NCI-H2107 treated with DMSO at 0.1 percent for 48 hours (cell line): ENCODE results near the gene KLHL26.

Source experiments
- DNase-seq: peaks from one replicate; lab custom pipeline; 2025; ENCODE audit not compliant: unreplicated experiment; lab: John Stamatoyannopoulos, UW

KLHL26 gene

GRCh38 chr19:18646535-18647370 is 9.9 kb downstream of the KLHL26 start:
- no peak for DNase-seq

GRCh38 chr19:18647371-18647767 is 10.5 kb downstream of the KLHL26 start:
- DNase-seq: no peak

DNA sequence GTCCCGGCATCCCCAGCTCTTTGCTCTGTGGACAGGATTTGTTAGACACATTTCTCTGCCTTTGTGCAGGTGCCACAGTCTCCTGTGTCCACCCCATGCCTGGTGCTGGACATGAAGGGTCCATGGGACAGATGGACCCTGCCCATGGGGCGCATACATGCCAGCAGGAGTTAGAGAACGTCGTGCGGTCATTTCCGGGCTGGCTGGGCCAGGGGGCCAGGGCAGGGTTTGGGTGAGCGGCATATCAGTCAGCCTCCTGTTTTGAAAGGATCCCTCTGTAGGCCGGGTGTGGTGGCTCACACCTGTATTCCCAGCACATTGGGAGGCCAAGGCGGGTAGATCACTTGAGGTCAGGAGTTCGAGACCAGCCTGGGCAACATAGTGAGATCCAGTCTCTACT is 11.0 kb downstream of the KLHL26 start:
- DNase-seq: no peak

- no peak for DNase-seq
Measured at GRCh38 chr19:18648973-18649315, 12.1 kb downstream of the KLHL26 start.

- DNase-seq: no peak
Measured at GRCh38 chr19:18649371-18650020, 12.7 kb downstream of the KLHL26 start.

DNA sequence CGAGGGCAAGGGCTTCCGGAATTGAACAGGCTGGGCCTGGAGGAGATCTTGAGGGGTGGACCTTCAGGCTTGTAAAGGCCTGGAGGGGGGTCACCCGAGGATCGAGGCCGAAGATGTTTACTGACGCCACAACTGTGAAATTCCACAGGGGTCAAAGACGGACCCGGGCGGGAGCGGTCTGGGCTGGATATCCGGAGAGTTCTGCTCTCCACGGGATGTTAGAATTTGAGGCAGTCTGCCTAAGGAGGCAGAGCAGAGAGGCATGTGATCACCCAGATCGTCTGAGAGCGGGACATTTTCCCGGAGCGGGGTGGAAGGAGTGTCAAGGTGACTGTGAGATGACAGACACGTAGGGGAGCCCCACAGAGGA is 13.2 kb downstream of the KLHL26 start:
- no peak for DNase-seq

GRCh38 chr19:18650468-18651041 is 13.7 kb downstream of the KLHL26 start:
- no peak for DNase-seq

GRCh38 chr19:18651300-18651699 is 14.5 kb downstream of the KLHL26 start:
- DNase-seq: no peak

GRCh38 chr19:18651733-18652132 is 14.9 kb downstream of the KLHL26 start:
- DNase-seq: no peak

DNA sequence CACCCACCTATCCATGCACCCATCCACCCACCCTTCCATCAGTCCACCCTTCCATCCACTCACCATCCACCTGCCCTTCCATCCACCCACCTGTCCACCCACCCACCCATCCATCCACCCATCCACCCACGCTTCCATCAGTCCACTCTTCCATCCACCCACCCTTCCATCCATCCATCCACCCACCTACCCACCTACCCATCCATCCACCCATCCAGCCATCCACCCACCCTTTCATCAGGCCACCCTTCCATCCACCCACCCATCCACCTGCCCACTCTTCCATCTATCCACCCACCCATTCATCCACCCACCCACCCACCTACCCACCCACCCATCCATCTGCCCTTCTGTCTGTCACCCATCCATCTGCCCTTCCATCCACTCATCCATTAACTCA is 17.0 kb downstream of the KLHL26 start:
- DNase-seq: no peak

DNA sequence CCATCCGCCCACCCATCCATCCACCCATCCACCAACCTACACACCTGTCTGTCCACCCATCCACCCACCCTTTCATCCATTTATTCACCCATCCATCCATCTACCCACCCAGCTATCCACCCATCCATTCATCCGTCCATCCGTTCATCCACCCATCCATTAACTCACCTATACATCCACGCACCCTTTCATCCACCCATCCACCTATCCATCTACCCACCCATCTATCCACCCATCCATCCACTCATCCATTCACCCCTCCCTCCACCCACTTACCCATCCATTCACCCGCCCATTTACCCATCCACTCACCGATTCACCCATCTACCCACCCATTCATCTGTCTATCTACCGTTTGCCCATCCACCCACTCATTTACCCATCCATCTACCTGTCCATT is 17.6 kb downstream of the KLHL26 start:
- no peak for DNase-seq

DNA sequence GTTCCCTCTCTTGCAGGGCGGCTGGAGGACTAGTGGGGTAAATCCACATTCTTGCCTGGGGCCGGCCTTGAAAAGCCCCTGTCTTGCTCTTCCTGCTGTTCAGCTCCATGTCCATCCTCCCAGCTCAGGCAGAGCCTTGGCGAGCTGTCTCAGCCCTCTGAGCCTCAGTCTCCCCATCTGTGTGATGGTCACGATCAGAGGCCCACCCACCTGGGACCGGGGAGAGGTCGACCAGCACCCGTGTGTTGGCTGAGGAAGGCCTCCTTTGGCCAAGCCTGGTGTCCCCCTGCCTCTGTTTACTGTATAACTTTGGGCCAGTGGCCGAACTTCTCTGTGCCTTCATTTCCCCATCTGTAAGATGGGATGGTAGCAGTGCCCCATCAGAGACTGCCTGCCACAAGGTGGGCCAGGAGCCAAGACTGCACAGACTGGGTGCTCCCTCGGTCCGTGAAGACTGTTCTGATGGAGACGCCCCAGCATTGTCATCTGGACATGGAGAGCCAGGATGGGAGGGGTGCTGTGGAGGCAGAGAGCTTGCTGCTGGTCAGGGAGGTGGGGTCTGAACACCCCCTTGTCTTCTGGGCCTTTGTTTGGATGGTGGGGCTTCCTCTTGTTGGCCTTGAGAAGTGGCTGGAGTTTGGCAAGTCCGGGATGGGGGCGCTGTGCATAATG is 18.5 kb downstream of the KLHL26 start:
- no peak for DNase-seq

DNA sequence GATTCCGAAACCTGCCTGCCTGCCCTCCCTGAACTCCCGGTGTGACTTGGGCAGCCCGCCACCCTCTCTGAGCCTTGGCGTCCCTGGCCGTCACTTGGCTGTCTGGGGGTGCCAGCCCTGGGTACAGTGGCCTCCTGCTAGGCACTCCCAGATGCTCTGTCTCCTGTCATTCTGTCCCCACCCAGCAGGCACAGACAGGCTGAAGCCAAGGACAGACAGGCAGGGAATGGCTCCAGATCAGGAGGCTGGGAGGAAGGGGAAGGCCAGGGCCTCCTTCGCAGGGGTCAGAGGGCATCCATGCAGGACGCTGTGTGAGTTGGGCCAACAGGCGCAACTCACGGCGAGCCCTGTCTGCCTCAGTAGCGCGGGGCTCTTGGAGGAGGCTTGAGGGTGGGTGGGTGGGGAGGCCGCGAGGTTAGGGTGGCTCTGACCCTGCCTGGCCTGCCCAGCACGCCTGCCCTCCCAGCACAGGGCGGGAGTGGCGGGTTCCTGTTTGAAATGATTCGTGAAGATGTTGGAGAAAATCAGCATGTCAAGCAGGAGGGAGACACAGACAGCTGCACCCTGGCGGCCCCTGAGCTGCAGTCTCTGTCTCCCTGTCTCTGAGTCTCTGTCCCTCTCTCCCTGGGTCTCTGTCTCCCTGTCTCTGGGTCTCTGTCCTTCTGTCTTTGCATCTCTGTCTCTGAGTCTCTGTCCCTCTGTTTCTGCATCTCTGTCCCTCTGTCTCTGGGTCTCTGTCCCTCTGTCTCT is 19.7 kb downstream of the KLHL26 start:
- DNase-seq: no peak

DNA sequence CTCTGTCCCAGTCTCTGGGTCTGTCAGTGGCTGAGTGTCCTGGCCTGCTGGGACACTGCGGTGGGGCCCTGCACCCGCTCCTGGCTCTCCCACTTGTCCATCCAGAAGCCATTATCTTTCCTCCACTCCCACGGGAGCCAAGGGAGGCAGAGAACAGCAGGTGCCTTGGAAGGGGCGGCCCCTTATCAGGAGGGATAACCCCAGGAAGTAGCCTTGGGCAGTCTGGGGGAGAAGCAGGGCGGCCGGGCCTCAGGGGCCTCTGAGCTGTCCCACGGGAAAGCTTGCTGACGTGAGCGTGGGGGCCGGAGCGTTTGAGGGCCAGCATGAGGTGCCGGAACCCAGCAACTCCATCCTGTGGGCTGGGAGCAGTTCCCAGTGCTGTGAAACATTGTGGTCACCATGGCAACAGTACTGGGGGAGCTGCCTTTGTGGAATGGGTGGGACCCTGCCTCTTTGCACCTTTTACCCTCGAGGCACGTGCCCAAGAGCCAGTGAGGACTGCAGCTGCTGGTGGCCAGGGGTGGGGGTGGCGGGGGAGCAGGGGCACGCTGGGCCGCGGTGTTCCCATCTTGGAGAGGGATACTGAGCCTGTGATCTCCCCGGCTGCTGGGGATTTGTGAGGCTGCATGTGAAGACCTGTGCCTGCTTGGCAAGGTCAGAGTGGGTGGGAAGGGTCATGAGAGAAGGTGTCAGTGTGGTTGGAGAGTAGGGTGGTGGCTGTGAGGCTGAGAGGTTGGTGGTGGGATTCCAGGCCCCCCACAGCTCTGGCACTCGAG is 20.9 kb downstream of the KLHL26 start:
- no peak for DNase-seq

DNA sequence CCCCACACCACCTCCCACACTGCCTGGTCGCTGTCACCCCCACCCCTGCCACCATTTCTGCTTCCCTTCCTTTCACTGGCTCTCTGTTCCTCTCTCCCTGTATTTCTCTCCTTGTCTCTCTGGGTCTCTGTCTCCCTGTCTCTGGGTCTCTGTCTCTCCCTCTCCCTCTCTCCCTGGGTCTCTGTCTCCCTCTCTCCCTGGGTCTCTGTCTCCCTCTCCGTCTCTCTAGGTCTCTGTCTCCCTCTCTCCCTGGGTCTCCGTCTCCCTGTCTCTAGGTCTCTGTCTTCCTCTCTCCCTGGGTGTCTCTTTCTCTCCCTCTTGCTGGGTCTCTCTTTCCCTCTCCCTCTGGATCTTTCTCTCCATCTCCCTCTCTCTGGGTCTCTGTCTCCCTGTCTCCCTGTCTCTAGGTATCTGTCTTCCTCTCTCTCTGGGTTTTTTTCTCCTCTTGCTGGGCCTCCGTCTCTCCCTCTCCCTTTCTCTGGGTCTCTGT is 21.6 kb downstream of the KLHL26 start:
- DNase-seq: no peak

GRCh38 chr19:18659281-18660050 is 22.6 kb downstream of the KLHL26 start:
- no peak for DNase-seq

DNA sequence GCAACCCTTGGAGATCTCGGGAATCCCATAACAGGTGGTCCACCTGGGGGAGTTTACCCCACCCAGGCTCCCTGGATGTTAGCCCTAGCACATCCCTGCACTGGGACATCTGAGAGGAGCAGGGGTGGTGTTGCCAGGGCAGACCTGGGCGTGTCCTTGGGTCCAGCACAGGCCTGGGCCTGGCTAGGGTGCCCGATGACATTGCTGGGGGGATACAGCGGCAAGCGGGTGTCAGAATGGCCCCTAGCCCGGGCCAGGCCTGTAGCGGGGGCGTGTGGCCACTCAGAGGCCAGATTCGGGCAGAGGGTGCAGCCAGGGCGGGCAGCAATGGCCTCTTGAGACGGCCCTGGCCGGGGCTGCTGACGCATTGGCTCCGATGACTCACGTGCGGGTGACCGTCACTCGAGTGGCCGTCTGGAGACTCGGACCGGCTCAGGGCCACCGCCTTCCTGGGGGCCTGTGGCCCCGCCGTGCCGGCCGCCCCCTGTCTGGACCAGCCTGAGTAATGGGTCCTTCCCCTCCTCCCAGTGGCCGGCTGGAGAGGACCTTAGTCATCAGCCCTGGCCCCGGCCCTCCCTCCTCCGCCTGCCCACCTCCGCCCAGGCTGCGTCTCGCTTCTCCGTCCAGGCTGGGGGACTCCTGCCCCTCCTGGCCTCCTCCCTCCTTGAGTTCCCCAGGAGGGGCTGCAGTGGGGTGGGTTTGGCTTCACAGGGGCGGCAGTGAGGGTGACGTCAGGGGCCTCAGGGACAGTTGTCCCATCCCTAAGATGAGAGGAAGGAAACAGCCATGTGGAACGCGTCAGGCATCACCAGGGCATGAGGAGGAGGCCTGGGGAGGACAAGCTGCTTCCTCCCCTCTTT is 23.5 kb downstream of the KLHL26 start:
- no peak for DNase-seq

DNA sequence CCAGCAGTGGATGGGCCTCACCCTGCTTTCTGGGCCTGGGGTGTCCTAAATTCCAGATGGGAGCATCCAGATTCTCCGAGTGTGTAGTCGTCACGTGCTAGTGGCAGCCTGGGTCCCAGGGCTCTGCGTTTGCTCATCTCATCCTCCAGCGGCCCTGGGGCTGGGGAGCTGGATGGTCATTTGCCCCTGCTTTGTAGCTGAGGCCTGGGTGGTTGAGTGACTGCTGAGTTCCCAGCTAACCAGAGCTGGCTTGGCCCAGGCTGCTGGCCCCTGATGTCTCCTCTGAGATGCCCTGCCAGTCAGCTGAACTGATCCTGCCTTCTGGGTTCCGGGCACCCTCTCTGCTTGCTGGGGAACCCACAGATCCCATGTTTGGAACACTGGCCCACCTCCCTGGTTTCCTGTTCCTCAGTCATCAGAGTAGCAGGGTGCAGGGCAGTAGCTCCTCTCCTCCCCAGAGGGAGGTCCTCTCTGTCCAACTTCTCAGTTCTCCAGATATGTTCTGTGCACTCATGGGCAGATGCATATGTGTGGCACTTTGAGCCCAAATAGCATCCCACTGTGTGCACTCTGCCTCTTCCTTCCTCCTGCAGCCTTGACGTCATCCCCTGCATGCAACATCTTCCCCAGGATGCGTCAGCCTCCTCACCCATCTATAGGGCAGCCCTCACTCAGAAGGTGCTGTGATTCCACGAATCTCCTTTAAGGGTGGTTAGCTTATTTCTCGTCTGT is 24.3 kb downstream of the KLHL26 start:
- no peak for DNase-seq
